Measurements from ENCODE around the gene TTC3.

GRCh38 chr21:37195059-37195458 lies 122.0 kb downstream of the TTC3 start:
- TF ChIP-seq CTCF (IDR thresholded peaks at IDR 0.05 in 2 of 3, conservative IDR thresholded peaks at IDR 0.05 in 1 of 3; ENCODE audit: control insufficient read depth in 2 of 3, extremely low read depth in 1 of 3, insufficient read depth in 1 of 3, low read depth in 3 of 3, low read length in 3 of 3) (no peak), EZH2 (IDR thresholded peaks at IDR 0.05; ENCODE audit: borderline replicate concordance, control insufficient read depth, low read depth, low read length) (no peak), ATF2 (IDR thresholded peaks at IDR 0.05; ENCODE audit: low read length) (no peak), TAF1 (IDR thresholded peaks at IDR 0.05; ENCODE audit: borderline replicate concordance, low read depth, low read length) (no peak), ASH2L (IDR thresholded peaks at IDR 0.05; ENCODE audit: borderline replicate concordance, low read depth) (no peak)

Measured in GM12878 (cell line).